GM23338 (cell line): Measurements from ENCODE around the gene TRAPPC3L. TPM values are rescaled to one million over a fixed set of nuclear protein-coding genes. Genes with fewer than 3 reads are reported as not detected.

Experiments
- ATAC-seq: fragments of 200-7000 bp; cut with Tn5 transposase; 3 replicates; pipeline ENCODE4 v1.9.1; 2020
- DNase-seq: peaks from one replicate; pipeline ENCODE4 v3.0.0-alpha.2; 2015; ENCODE audit warnings: low spot score
- H2AFZ ChIP-seq: fragments of 200-600 bp; sonication (generic); 2 replicates; pipeline ENCODE4 v1.8.0; 2016; ENCODE audit warnings: antibody characterized with exemption, mild to moderate bottlenecking, moderate library complexity
- H3F3A ChIP-seq: fragments of 200-600 bp; sonication (generic); replicated peaks from 2 replicates; pipeline ENCODE4 v1.8.0; 2017; ENCODE audit warnings: antibody characterized with exemption, mixed run types, low read depth
- H3K27ac ChIP-seq: fragments of 200-600 bp; sonication (generic); 2 replicates; pipeline ENCODE4 v1.6.1; 2016; ENCODE audit warnings: low read depth
- H3K27me3 ChIP-seq: fragments of 200-600 bp; sonication (generic); 2 replicates; pipeline ENCODE4 v1.8.0; 2016; ENCODE audit warnings: mild to moderate bottlenecking, mixed run types, moderate library complexity; ENCODE audit not compliant: insufficient read depth
- H3K36me3 ChIP-seq: fragments of 200-600 bp; sonication (generic); 2 replicates; pipeline ENCODE4 v1.8.0; 2016; ENCODE audit warnings: mild to moderate bottlenecking; ENCODE audit not compliant: insufficient read depth
- H3K4me1 ChIP-seq: fragments of 200-600 bp; sonication (generic); 2 replicates; pipeline ENCODE4 v1.8.0; 2016; ENCODE audit warnings: mild to moderate bottlenecking, moderate library complexity; ENCODE audit not compliant: insufficient read depth
- H3K4me2 ChIP-seq: fragments of 200-600 bp; sonication (generic); 2 replicates; pipeline ENCODE4 v1.7.1; 2017; ENCODE audit warnings: mixed run types
- H3K4me3 ChIP-seq: fragments of 200-600 bp; sonication (generic); 2 replicates; pipeline ENCODE4 v1.6.1; 2016; ENCODE audit warnings: mixed run types
- H3K79me2 ChIP-seq: fragments of 200-600 bp; sonication (generic); replicated peaks from 2 replicates; pipeline ENCODE4 v1.8.0; 2017; ENCODE audit warnings: mild to moderate bottlenecking; ENCODE audit not compliant: insufficient read depth
- H3K9me2 ChIP-seq: fragments of 200-600 bp; sonication (generic); 2 replicates; pipeline ENCODE4 v1.8.0; 2017; ENCODE audit not compliant: insufficient read depth
- H4K20me1 ChIP-seq: fragments of 200-600 bp; sonication (generic); replicated peaks from 2 replicates; pipeline ENCODE4 v1.8.0; 2017; ENCODE audit warnings: mild to moderate bottlenecking; ENCODE audit not compliant: insufficient read depth
- H3K27ac Mint-ChIP-seq: 2 replicates; pipeline ENCODE4 v1.8.0; 2020; ENCODE audit warnings: inconsistent platforms, mild to moderate bottlenecking, moderate library complexity, mixed read lengths
- H3K27me3 Mint-ChIP-seq: 3 replicates; pipeline ENCODE4 v1.8.0; 2022; ENCODE audit warnings: low read depth, mild to moderate bottlenecking, moderate library complexity, mixed read lengths, inconsistent platforms; ENCODE audit not compliant: insufficient read depth, poor library complexity
- H3K36me3 Mint-ChIP-seq: 3 replicates; pipeline ENCODE4 v1.8.0; 2021; ENCODE audit warnings: low read depth, mild to moderate bottlenecking, inconsistent platforms, moderate library complexity, mixed read lengths
- H3K4me1 Mint-ChIP-seq: 3 replicates; pipeline ENCODE4 v1.8.0; 2020; ENCODE audit warnings: mild to moderate bottlenecking, inconsistent platforms, mixed read lengths
- H3K4me3 Mint-ChIP-seq: 3 replicates; pipeline ENCODE4 v1.8.0; 2021; ENCODE audit warnings: moderate library complexity, mild to moderate bottlenecking, inconsistent platforms, mixed read lengths
- H3K9me3 Mint-ChIP-seq: 3 replicates; pipeline ENCODE4 v1.8.0; 2020; ENCODE audit warnings: moderate library complexity, mild to moderate bottlenecking, inconsistent platforms, mixed read lengths
- CREB1 ChIP-seq: fragments of 250-450 bp; sonication (Bioruptor Pico); IDR thresholded peaks from 2 replicates; pipeline ENCODE4 v1.5.0; 2020; ENCODE audit warnings: low read depth, mild to moderate bottlenecking, moderate library complexity
- EZH2 ChIP-seq: fragments of 200-600 bp; sonication (generic); IDR thresholded peaks from one replicate; pipeline ENCODE4 v1.8.0; 2017; ENCODE audit warnings: antibody characterized with exemption, mild to moderate bottlenecking, low read depth; ENCODE audit not compliant: unreplicated experiment
- EZH2phosphoT487 ChIP-seq: fragments of 200-600 bp; sonication (generic); IDR thresholded peaks from one replicate; pipeline ENCODE4 v1.8.1; 2018; ENCODE audit warnings: antibody characterized with exemption; ENCODE audit not compliant: unreplicated experiment
- JUNB ChIP-seq: IDR thresholded peaks from one replicate; pipeline ENCODE4 v1.6.1; 2016; ENCODE audit warnings: antibody characterized with exemption; ENCODE audit not compliant: unreplicated experiment
- NANOG ChIP-seq: IDR thresholded peaks from 2 replicates; pipeline ENCODE4 v1.6.1; 2016; ENCODE audit warnings: antibody characterized with exemption, borderline replicate concordance
- POLR2AphosphoS5 ChIP-seq: IDR thresholded peaks from 2 replicates; pipeline ENCODE4 v1.6.1; 2016; ENCODE audit warnings: antibody characterized with exemption, low read depth
- STAT1 ChIP-seq: IDR thresholded peaks from one replicate; pipeline ENCODE4 v1.6.1; 2016; ENCODE audit warnings: antibody characterized with exemption; ENCODE audit not compliant: unreplicated experiment
- ZNF114 ChIP-seq: fragments of 250-450 bp; sonication (Bioruptor Pico); IDR thresholded peaks from 2 replicates; pipeline ENCODE4 v1.5.0; 2020; ENCODE audit warnings: mild to moderate bottlenecking, moderate library complexity
- ZNF331 ChIP-seq: fragments of 250-450 bp; sonication (Bioruptor Pico); IDR thresholded peaks from 2 replicates; pipeline ENCODE4 v1.5.0; 2020; ENCODE audit warnings: low read depth, mild to moderate bottlenecking, moderate library complexity
- polyA plus RNA-seq: library from polyadenylated mRNA; unstranded; fragments of >200 nt; fragmentation: Nextera tagmentation; extraction: Ambion mirVana; gene quantifications from 2 replicates; pipeline ENCODE4 v1.2.1, GENCODE V29; 2016
- total RNA-seq: library from RNA; depleted of rRNA; stranded (reverse); fragments of >200 nt; shearing (Covaris generic); gene quantifications from 2 replicates; pipeline ENCODE4 v1.2.3, GENCODE V29; 2014
- TF ChIP-seq, protein P1 (sequence below): fragments of 250-450 bp; sonication (Bioruptor Pico); IDR thresholded peaks from 2 replicates; pipeline ENCODE4 v1.5.0; 2020; ENCODE audit warnings: mild to moderate bottlenecking, moderate library complexity
- TF ChIP-seq, protein P2 (sequence below): IDR thresholded peaks from one replicate; pipeline ENCODE4 v1.6.1; 2018; ENCODE audit warnings: antibody characterized with exemption; ENCODE audit not compliant: unreplicated experiment
- TF ChIP-seq, protein P3 (sequence below), 2 experiments: fragments of 200-600 bp in 1 of 2; sonication (generic) in 1 of 2; conservative IDR thresholded peaks; 2 replicates each; pipeline versions ENCODE4 v1.5.1 to v1.6.1; 2016 to 2017; ENCODE audit warnings: antibody characterized with exemption in 2 of 2, low read depth in 2 of 2, mild to moderate bottlenecking in 2 of 2, moderate library complexity in 1 of 2
- TF ChIP-seq, protein P4 (sequence below): IDR thresholded peaks from 2 replicates; pipeline ENCODE4 v1.6.1; 2016; ENCODE audit warnings: antibody characterized with exemption

TRAPPC3L gene
- total and polyA plus RNA-seq, 2 experiments from 2014 or later: not detected

DNA sequence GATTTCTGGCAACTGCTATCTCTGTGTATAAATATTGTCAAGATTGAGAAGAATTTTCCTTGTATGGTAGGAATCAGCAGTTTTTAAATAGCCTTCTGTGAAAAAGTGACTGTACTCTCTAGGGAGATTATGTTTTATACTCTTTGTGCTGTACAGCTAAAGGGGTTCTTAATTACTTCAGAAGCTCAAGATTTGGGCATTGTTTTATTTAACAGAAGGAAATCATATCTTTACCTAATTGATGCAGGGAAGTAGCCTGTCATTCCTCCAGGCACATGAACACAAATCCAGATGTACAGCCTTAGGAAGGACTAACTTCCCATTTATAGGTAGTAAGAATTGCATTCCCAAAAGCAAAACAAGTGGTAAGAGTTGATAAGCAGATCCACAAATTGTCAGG, 32.8 kb downstream of the TRAPPC3L start (continued):
- TF ChIP-seq, protein P1, sequence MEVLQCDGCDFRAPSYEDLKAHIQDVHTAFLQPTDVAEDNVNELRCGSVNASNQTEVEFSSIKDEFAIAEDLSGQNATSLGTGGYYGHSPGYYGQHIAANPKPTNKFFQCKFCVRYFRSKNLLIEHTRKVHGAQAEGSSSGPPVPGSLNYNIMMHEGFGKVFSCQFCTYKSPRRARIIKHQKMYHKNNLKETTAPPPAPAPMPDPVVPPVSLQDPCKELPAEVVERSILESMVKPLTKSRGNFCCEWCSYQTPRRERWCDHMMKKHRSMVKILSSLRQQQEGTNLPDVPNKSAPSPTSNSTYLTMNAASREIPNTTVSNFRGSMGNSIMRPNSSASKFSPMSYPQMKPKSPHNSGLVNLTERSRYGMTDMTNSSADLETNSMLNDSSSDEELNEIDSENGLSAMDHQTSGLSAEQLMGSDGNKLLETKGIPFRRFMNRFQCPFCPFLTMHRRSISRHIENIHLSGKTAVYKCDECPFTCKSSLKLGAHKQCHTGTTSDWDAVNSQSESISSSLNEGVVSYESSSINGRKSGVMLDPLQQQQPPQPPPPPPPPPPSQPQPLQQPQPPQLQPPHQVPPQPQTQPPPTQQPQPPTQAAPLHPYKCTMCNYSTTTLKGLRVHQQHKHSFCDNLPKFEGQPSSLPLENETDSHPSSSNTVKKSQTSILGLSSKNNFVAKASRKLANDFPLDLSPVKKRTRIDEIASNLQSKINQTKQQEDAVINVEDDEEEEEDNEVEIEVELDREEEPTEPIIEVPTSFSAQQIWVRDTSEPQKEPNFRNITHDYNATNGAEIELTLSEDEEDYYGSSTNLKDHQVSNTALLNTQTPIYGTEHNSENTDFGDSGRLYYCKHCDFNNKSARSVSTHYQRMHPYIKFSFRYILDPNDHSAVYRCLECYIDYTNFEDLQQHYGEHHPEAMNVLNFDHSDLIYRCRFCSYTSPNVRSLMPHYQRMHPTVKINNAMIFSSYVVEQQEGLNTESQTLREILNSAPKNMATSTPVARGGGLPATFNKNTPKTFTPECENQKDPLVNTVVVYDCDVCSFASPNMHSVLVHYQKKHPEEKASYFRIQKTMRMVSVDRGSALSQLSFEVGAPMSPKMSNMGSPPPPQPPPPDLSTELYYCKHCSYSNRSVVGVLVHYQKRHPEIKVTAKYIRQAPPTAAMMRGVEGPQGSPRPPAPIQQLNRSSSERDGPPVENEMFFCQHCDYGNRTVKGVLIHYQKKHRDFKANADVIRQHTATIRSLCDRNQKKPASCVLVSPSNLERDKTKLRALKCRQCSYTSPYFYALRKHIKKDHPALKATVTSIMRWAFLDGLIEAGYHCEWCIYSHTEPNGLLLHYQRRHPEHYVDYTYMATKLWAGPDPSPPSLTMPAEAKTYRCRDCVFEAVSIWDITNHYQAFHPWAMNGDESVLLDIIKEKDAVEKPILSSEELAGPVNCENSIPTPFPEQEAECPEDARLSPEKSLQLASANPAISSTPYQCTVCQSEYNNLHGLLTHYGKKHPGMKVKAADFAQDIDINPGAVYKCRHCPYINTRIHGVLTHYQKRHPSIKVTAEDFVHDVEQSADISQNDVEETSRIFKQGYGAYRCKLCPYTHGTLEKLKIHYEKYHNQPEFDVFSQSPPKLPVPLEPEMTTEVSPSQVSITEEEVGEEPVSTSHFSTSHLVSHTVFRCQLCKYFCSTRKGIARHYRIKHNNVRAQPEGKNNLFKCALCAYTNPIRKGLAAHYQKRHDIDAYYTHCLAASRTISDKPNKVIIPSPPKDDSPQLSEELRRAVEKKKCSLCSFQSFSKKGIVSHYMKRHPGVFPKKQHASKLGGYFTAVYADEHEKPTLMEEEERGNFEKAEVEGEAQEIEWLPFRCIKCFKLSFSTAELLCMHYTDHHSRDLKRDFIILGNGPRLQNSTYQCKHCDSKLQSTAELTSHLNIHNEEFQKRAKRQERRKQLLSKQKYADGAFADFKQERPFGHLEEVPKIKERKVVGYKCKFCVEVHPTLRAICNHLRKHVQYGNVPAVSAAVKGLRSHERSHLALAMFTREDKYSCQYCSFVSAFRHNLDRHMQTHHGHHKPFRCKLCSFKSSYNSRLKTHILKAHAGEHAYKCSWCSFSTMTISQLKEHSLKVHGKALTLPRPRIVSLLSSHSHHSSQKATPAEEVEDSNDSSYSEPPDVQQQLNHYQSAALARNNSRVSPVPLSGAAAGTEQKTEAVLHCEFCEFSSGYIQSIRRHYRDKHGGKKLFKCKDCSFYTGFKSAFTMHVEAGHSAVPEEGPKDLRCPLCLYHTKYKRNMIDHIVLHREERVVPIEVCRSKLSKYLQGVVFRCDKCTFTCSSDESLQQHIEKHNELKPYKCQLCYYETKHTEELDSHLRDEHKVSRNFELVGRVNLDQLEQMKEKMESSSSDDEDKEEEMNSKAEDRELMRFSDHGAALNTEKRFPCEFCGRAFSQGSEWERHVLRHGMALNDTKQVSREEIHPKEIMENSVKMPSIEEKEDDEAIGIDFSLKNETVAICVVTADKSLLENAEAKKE (CRISPR knock-in tag): no peak
- TF ChIP-seq EZH2phosphoT487 (no peak), ZNF331 (CRISPR knock-in tag) (no peak)

- DNase-seq: no peak
- Histone ChIP-seq H3K27me3 (no peaks in the 10 kb centered on the region), H4K20me1 (no peaks in the 10 kb centered on the region), H3K36me3 (no peaks in the 10 kb centered on the region), H3K79me2 (no peaks in the 10 kb centered on the region), H3K4me3 (no peak overlapping the region), H3F3A (no peaks in the 10 kb centered on the region), H3K4me1 (no peaks in the 10 kb centered on the region), H3K9me2 (no peaks in the 10 kb centered on the region), H3K4me2 (no peak overlapping the region), H3K27ac (peak overlapping the region; percentile 2; the same call in 1 of the 2 replicates), H2AFZ (peak overlapping the region; percentile 2)
- H3K27me3 Mint-ChIP-seq: peaks cover 1% of the 10 kb centered on the region
- H3K4me1 Mint-ChIP-seq: peaks cover 12% of the 10 kb centered on the region; the same call in 2 of the 3 replicates
- H3K4me3 Mint-ChIP-seq: no peak overlapping the region
- peaks cover 9% of the 10 kb centered on the region; the same call in 1 of the 3 replicates for H3K9me3 Mint-ChIP-seq
- ATAC-seq: peak; percentile 25; the same call in 2 of the 3 replicates
- H3K27ac Mint-ChIP-seq: no peak overlapping the region
- no peak for TF ChIP-seq EZH2phosphoT487
- TF ChIP-seq, protein P2, sequence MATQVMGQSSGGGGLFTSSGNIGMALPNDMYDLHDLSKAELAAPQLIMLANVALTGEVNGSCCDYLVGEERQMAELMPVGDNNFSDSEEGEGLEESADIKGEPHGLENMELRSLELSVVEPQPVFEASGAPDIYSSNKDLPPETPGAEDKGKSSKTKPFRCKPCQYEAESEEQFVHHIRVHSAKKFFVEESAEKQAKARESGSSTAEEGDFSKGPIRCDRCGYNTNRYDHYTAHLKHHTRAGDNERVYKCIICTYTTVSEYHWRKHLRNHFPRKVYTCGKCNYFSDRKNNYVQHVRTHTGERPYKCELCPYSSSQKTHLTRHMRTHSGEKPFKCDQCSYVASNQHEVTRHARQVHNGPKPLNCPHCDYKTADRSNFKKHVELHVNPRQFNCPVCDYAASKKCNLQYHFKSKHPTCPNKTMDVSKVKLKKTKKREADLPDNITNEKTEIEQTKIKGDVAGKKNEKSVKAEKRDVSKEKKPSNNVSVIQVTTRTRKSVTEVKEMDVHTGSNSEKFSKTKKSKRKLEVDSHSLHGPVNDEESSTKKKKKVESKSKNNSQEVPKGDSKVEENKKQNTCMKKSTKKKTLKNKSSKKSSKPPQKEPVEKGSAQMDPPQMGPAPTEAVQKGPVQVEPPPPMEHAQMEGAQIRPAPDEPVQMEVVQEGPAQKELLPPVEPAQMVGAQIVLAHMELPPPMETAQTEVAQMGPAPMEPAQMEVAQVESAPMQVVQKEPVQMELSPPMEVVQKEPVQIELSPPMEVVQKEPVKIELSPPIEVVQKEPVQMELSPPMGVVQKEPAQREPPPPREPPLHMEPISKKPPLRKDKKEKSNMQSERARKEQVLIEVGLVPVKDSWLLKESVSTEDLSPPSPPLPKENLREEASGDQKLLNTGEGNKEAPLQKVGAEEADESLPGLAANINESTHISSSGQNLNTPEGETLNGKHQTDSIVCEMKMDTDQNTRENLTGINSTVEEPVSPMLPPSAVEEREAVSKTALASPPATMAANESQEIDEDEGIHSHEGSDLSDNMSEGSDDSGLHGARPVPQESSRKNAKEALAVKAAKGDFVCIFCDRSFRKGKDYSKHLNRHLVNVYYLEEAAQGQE: no peak
- TF ChIP-seq STAT1: no peak
- TF ChIP-seq CREB1 (CRISPR knock-in tag): no peak
- TF ChIP-seq JUNB: no peak
- TF ChIP-seq, protein P3, sequence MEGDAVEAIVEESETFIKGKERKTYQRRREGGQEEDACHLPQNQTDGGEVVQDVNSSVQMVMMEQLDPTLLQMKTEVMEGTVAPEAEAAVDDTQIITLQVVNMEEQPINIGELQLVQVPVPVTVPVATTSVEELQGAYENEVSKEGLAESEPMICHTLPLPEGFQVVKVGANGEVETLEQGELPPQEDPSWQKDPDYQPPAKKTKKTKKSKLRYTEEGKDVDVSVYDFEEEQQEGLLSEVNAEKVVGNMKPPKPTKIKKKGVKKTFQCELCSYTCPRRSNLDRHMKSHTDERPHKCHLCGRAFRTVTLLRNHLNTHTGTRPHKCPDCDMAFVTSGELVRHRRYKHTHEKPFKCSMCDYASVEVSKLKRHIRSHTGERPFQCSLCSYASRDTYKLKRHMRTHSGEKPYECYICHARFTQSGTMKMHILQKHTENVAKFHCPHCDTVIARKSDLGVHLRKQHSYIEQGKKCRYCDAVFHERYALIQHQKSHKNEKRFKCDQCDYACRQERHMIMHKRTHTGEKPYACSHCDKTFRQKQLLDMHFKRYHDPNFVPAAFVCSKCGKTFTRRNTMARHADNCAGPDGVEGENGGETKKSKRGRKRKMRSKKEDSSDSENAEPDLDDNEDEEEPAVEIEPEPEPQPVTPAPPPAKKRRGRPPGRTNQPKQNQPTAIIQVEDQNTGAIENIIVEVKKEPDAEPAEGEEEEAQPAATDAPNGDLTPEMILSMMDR (conservative IDR thresholded peaks at IDR 0.05; ENCODE audit: low read depth in 2 of 2): no peak
- no peak for TF ChIP-seq ZNF114 (CRISPR knock-in tag)
- no peak for TF ChIP-seq ZNF331 (CRISPR knock-in tag)
- no peak for TF ChIP-seq NANOG
- no peak for TF ChIP-seq EZH2
- TF ChIP-seq, protein P4, sequence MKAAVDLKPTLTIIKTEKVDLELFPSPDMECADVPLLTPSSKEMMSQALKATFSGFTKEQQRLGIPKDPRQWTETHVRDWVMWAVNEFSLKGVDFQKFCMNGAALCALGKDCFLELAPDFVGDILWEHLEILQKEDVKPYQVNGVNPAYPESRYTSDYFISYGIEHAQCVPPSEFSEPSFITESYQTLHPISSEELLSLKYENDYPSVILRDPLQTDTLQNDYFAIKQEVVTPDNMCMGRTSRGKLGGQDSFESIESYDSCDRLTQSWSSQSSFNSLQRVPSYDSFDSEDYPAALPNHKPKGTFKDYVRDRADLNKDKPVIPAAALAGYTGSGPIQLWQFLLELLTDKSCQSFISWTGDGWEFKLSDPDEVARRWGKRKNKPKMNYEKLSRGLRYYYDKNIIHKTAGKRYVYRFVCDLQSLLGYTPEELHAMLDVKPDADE: no peak
- no peak for TF ChIP-seq POLR2AphosphoS5
- no peaks in the 10 kb centered on the region for H3K36me3 Mint-ChIP-seq
These were observed 33.3 kb downstream of the TRAPPC3L start for GRCh38 chr6:116512111-116512559.
